OCI-LY3 (cell line): ENCODE data around the gene IGFLR1.

ENCODE experiments used
- H2AFZ ChIP-seq: fragments of 200-600, 300-600 bp; shearing (Covaris generic); 2 replicates; pipeline ENCODE4 v1.6.0; 2014; ENCODE audit warnings: antibody characterized with exemption, low read depth, low read length
- H3K27ac ChIP-seq: fragments of 200-600, 300-600 bp; sonication (generic); 2 replicates; pipeline ENCODE4 v1.5.1; 2014; ENCODE audit warnings: mild to moderate bottlenecking, low read length, moderate library complexity, mixed read lengths
- H3K27me3 ChIP-seq: fragments of 200-600, 300-600 bp; sonication (generic); 2 replicates; pipeline ENCODE4 v1.6.1; 2014; ENCODE audit warnings: low read depth, low read length, mixed read lengths
- H3K36me3 ChIP-seq: fragments of 200-600, 300-600 bp; sonication (generic); replicated peaks from 2 replicates; pipeline ENCODE3; 2014; ENCODE audit warnings: low read depth, low read length, mixed read lengths
- H3K4me1 ChIP-seq: fragments of 300-600, 200-600 bp; sonication (generic); 2 replicates; pipeline ENCODE4 v1.6.1; 2014; ENCODE audit warnings: low read length, mixed read lengths
- H3K4me2 ChIP-seq: fragments of 200-600, 300-600 bp; sonication (generic); 2 replicates; pipeline ENCODE4 v1.6.1; 2014; ENCODE audit warnings: low read length, mixed read lengths
- H3K4me3 ChIP-seq: fragments of 300-600, 200-600 bp; sonication (generic); 2 replicates; pipeline ENCODE4 v1.5.1; 2014; ENCODE audit warnings: antibody characterized with exemption, mild to moderate bottlenecking, low read length, moderate library complexity
- H3K79me2 ChIP-seq: fragments of 300-600, 200-600 bp; shearing (Covaris generic); 2 replicates; pipeline ENCODE4 v1.6.1; 2014; ENCODE audit warnings: mild to moderate bottlenecking, low read length, mixed read lengths
- H3K9ac ChIP-seq: fragments of 300-600, 200-600 bp; shearing (Covaris generic); 2 replicates; pipeline ENCODE4 v1.6.0; 2014; ENCODE audit warnings: mild to moderate bottlenecking, low read length, moderate library complexity
- H3K9me3 ChIP-seq: fragments of 200-600, 300-600 bp; shearing (Covaris generic); 2 replicates; pipeline ENCODE4 v1.6.1; 2014; ENCODE audit warnings: low read length, mixed read lengths; ENCODE audit not compliant: insufficient read depth
- H4K20me1 ChIP-seq: fragments of 200-600, 300-600 bp; sonication (generic); 2 replicates; pipeline ENCODE4 v1.6.1; 2016; ENCODE audit warnings: low read length, mixed read lengths; ENCODE audit not compliant: insufficient read depth
- CTCF ChIP-seq: fragments of 200-600, 300-600 bp; sonication (generic); IDR thresholded peaks from 2 replicates; pipeline ENCODE4 v1.5.1; 2014; ENCODE audit warnings: antibody characterized with exemption, low read length, low read depth
- EZH2phosphoT487 ChIP-seq: fragments of 200-600 bp; shearing (Covaris generic); IDR thresholded peaks from 2 replicates; pipeline ENCODE4 v1.6.1; 2018; ENCODE audit warnings: antibody characterized with exemption, mixed run types, low read depth

IGFLR1 gene

GRCh38 chr19:35723671-35724070 is 18.6 kb downstream of the IGFLR1 start:
- Histone ChIP-seq H4K20me1 (peaks cover 16% of the 10 kb centered on the region), H3K4me1 (peaks cover 8% of the 10 kb centered on the region), H3K4me3 (no peak overlapping the region), H3K79me2 (peaks cover 27% of the 10 kb centered on the region), H3K27me3 (no peaks in the 10 kb centered on the region), H2AFZ (no peak overlapping the region), H3K9ac (no peak overlapping the region), H3K4me2 (no peak overlapping the region), H3K27ac (no peak overlapping the region), H3K9me3 (no peaks in the 10 kb centered on the region), H3K36me3 (peaks cover 71% of the 10 kb centered on the region)
- no peak for TF ChIP-seq CTCF
- TF ChIP-seq EZH2phosphoT487: no peak

- Histone ChIP-seq H3K9ac (no peak overlapping the region), H3K4me3 (no peak overlapping the region), H3K9me3 (no peaks in the 10 kb centered on the region), H4K20me1 (peaks cover 18% of the 10 kb centered on the region), H3K79me2 (peaks cover 35% of the 10 kb centered on the region), H3K4me1 (peaks cover 8% of the 10 kb centered on the region), H2AFZ (no peak overlapping the region), H3K27me3 (no peaks in the 10 kb centered on the region), H3K36me3 (peaks cover 63% of the 10 kb centered on the region), H3K27ac (no peak overlapping the region), H3K4me2 (no peak overlapping the region)
- no peak for TF ChIP-seq EZH2phosphoT487
These were observed 19.4 kb downstream of the IGFLR1 start for GRCh38 chr19:35722897-35723296.

- peaks cover 59% of the 10 kb centered on the region for H3K36me3 ChIP-seq
- no peak overlapping the region for H3K4me2 ChIP-seq
These were observed 19.8 kb downstream of the IGFLR1 start for GRCh38 chr19:35722461-35722860.

GRCh38 chr19:35721374-35721773 is 20.9 kb downstream of the IGFLR1 start:
- no peak overlapping the region for H3K4me3 ChIP-seq
- no peak overlapping the region for H2AFZ ChIP-seq
- H3K27ac ChIP-seq: no peak overlapping the region
- no peaks in the 10 kb centered on the region for H3K27me3 ChIP-seq
- peaks cover 18% of the 10 kb centered on the region for H4K20me1 ChIP-seq
- TF ChIP-seq CTCF (no peak), EZH2phosphoT487 (no peak)
- peaks cover 53% of the 10 kb centered on the region for H3K36me3 ChIP-seq
- peaks cover 35% of the 10 kb centered on the region for H3K79me2 ChIP-seq
- H3K4me1 ChIP-seq: peaks cover 10% of the 10 kb centered on the region
- H3K4me2 ChIP-seq: no peak overlapping the region
- H3K9ac ChIP-seq: no peak overlapping the region
- no peaks in the 10 kb centered on the region for H3K9me3 ChIP-seq

More at GRCh38 chr19:35722461-35722860, 19.8 kb downstream of the IGFLR1 start:
- Histone ChIP-seq H3K27ac (no peak overlapping the region), H2AFZ (no peak overlapping the region), H3K4me1 (peaks cover 8% of the 10 kb centered on the region), H3K79me2 (peaks cover 35% of the 10 kb centered on the region), H3K4me3 (no peak overlapping the region), H3K9ac (no peak overlapping the region), H3K27me3 (no peaks in the 10 kb centered on the region), H3K9me3 (no peaks in the 10 kb centered on the region), H4K20me1 (peaks cover 18% of the 10 kb centered on the region)
- no peak for TF ChIP-seq EZH2phosphoT487
- no peak for TF ChIP-seq CTCF
